ENCODE results near the gene RNU1-3. TPM values are rescaled to one million over a fixed set of nuclear protein-coding genes. Genes with fewer than 3 reads are reported as not detected.
"Not testable (repeated sequence)": the region's sequence is repeated elsewhere in the genome, so short reads cannot be mapped to it uniquely, and the experiment has no call there.

The RNU1-3 gene
- total and polyA plus RNA-seq, 2 of the 8 experiments (the other 6 are each of a cell fraction or from before 2014, with no cell fraction given), result 145 to 1,303 TPM

GRCh38 chr1:16646061-16646664, 20.6 kb downstream of the RNU1-3 start:
- WGBS, 2 experiments (ENCODE audit: extremely low coverage in 1 of 2, insufficient coverage in 1 of 2, insufficient read length in 1 of 2, insufficient replicate concordance in 2 of 2, low coverage in 1 of 2, low lambda C conversion rate in 2 of 2, missing lambda C conversion rate in 1 of 2), result 85% methylated on average over 15 of the region's 15 CpGs; no CpG with 5 or more reads in 1 of the 2 experiments

More at GRCh38 chr1:16646061-16646664, 20.6 kb downstream of the RNU1-3 start:
- H2BK120ac ChIP-seq (replicated peaks; ENCODE audit: low read depth, low read length); H4K91ac ChIP-seq (replicated peaks; ENCODE audit: insufficient read length, low read length); H3K9me3 ChIP-seq (ENCODE audit: insufficient read depth in 2 of 2, low read depth in 1 of 2, low read length in 1 of 2); POLR2A ChIA-PET (ENCODE audit: partially characterized antibody); H3K4me2 ChIP-seq (ENCODE audit: insufficient read depth in 1 of 2, low read depth in 2 of 2, low read length in 2 of 2); H3K23ac ChIP-seq (ENCODE audit: insufficient read length); H2AK5ac ChIP-seq (ENCODE audit: low read depth, low read length); H2BK15ac ChIP-seq (ENCODE audit: low read length); H4K20me1 ChIP-seq (replicated peaks in 1 of 2; ENCODE audit: control insufficient read depth in 1 of 2, insufficient read depth in 2 of 2, low read length in 2 of 2); H3K9ac ChIP-seq (replicated peaks in 1 of 4; ENCODE audit: extremely low read depth in 1 of 4, low read depth in 3 of 4, low read length in 3 of 4); H3K4ac ChIP-seq (replicated peaks; ENCODE audit: insufficient read length, low read depth, low read length); H4K5ac ChIP-seq (ENCODE audit: insufficient read length, low read depth, low read length); H3K79me2 ChIP-seq (ENCODE audit: control insufficient read depth in 1 of 2, insufficient read depth in 2 of 2, low read length in 2 of 2); H3K36me3 ChIP-seq (ENCODE audit: control insufficient read depth in 2 of 4, insufficient read depth in 4 of 4, low read length in 3 of 4); H3K4me3 ChIP-seq (ENCODE audit: extremely low read depth in 1 of 4, insufficient read depth in 2 of 4, low read depth in 3 of 4, low read length in 4 of 4); H3K18ac ChIP-seq (ENCODE audit: extremely low read depth, low read length); H2BK12ac ChIP-seq (ENCODE audit: low read depth, low read length); FAIRE-seq; H2BK5ac ChIP-seq (ENCODE audit: low read depth, low read length); H2BK20ac ChIP-seq (ENCODE audit: low read length); H3K14ac ChIP-seq (ENCODE audit: insufficient read length); H3K23me2 ChIP-seq (ENCODE audit: low read depth, low read length); H2AFZ ChIP-seq (ENCODE audit: low read length); H3K79me1 ChIP-seq (ENCODE audit: low read depth, low read length); H3K27ac ChIP-seq (ENCODE audit: low read depth, low read length); H3K56ac ChIP-seq (replicated peaks; ENCODE audit: insufficient read length, low read depth, low read length): not testable (repeated sequence)
- Histone ChIP-seq H3K4me1 (replicated peaks in 1 of 4; ENCODE audit: control insufficient read depth in 3 of 4, insufficient read depth in 4 of 4, low read length in 3 of 4) (peaks cover 0 to 17% (median 12%) of the 10 kb centered on the region in 4 experiments; a peak in 6 of 7 replicates), H3K27me3 (replicated peaks in 1 of 4; ENCODE audit: control insufficient read depth in 3 of 4, extremely low read depth in 1 of 4, insufficient read depth in 3 of 4, low read length in 3 of 4) (peaks cover 9 to 27% (median 22%) of the 10 kb centered on the region in 4 experiments; a peak in 6 of 7 replicates), H4K8ac (ENCODE audit: extremely low read depth, insufficient read depth, low read length) (0 out of 2 replicates have a peak overlapping the region, but pooled peaks have one; percentile 74)
- CTCF ChIA-PET (ENCODE audit: partially characterized antibody), result interaction anchor here (1.0 to 1.3 kb wide), 3 partner anchors 25 to 61 kb away, joined by 3 to 4 read pairs (median 3); no protein-coding TSS in a partner anchor
- DNase-seq (ENCODE audit: low read depth in 1 of 2, low spot score in 2 of 2), result peak in 1 of 2 experiments; percentile 51

Measured in H1 (cell line).